CD4-positive, alpha-beta T cell treated with Interleukin-6 for 4 hours (primary cell): Measurements from ENCODE around the gene KIF27.
"Not testable (repeated sequence)": the region's sequence is repeated elsewhere in the genome, so short reads cannot be mapped to it uniquely, and the experiment has no call there.

ENCODE experiments used
- DNase-seq: peaks from one replicate; pipeline ENCODE4 v3.0.0-alpha.2; 2020; ENCODE audit warnings: mixed read lengths

KIF27 gene

GRCh38 chr9:83804454-83804853 is 116.8 kb downstream of the KIF27 start:
- DNase-seq, result not testable (repeated sequence)

DNA sequence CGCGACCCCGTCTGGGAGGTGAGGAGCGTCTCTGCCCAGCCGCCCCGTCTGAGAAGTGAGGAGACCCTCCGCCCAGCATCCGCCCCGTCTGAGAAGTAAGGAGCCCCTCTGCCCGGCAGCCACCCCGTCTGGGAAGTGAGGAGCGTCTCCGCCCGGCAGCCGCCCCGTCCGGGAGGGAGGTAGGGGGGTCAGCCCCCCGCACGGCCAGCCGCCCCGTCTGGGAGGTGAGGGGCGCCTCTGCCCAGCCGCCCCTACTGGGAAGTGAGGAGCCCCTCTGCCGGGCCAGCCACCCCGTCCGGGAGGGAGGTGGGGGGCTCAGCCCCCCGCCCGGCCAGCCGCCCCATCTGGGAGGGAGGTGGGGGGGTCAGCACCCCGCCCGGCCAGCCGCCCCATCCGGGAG is 117.3 kb downstream of the KIF27 start:
- not testable (repeated sequence) for DNase-seq

DNA sequence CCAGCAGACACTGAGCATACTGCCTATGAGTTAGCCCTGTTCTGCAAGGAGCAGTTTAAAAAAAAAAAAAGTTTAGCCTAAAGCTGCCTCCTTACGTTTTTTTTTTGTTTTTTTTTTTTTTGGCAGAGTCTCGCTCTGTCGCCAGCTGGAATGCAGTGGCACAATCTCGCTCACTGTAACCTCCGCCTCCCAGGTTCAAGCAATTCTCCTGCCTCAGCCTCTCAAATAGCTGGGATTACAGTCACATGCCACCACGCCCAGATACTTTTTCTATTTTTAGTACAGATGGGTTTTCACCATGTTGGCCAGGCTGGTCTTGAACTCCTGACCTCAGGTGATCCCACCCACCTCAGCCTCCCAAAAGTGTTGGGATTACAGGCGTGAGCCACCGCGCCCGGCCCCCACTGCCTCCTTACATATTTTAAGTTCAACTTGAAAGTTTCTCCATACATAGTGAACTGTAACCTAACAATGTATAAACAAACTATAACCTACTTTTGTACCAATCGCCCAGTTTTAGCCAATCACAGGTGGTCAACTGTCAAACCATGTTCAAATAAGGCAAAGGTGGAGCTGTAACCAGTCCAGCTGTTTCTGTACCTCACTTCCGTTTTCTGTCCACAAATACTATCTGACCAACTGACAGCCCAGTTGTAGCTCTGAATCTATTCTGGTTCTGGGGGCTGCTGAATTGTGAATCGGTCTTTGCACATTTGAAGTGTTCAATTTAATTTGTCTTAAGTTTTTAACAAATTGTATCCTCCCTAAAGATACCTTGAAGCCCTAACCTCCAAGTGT is 120.8 kb downstream of the KIF27 start:
- DNase-seq, result no peak

DNA sequence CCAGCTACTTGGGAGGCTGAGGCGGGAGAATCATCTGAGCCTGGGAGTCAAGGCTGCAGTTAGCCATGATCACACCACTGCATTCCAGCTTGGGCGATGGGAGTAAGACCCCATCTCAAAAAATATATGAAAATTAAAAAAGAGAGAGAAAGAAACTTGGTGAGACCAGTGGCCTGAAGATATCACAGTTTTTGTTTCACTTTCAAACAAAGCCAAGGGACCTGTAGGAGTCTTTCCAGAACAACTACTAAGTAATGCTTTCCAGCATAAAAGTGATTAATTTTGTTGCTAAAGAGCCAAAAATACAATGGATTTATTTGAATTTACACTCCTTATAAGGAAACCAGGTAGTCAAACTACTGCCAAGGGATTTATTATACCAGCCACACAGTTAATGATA is 127.2 kb downstream of the KIF27 start:
- no peak for DNase-seq

DNA sequence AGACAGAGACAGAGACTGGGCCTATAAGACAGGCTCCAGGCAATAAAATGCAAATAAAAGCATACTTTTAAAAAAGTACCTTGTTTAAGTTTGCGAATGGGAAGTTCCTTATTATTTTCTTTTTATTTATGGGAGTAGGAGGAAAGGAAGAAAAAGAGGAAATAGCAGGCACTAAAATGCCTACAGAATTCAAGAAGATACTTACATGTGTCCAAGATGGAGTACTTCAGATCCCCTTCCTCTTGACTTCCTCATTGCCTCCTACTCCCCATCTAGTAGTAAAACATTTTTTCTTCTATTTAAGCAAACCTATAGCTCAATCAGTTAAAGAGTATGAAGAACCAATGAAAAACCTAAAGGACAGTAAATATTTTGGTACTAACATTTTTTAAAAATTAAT is 128.5 kb downstream of the KIF27 start:
- no peak for DNase-seq
